Neural progenitor cell (in vitro differentiated cells): Measurements from ENCODE around the gene CLN5. TPM values are rescaled to one million over a fixed set of nuclear protein-coding genes. Genes with fewer than 3 reads are reported as not detected.
A peak's percentile ranks its signal among the peaks of the same experiment; 100 is the strongest.

Source experiments
- DNase-seq: peaks from one replicate; pipeline ENCODE4 v3.0.0-alpha.2; 2016; ENCODE audit warnings: low spot score
- H2AFZ ChIP-seq: fragments of 200-600 bp; sonication (generic); replicated peaks from 2 replicates; pipeline ENCODE4 v1.6.1; 2016; ENCODE audit warnings: antibody characterized with exemption
- H3F3A ChIP-seq: fragments of 200-600 bp; sonication (generic); 2 replicates; pipeline ENCODE4 v1.6.1; 2016; ENCODE audit warnings: antibody characterized with exemption, low read depth
- H3K27ac ChIP-seq: fragments of 200-600 bp; sonication (generic); 2 replicates; pipeline ENCODE4 v1.5.1; 2016; ENCODE audit warnings: mild to moderate bottlenecking
- H3K27me3 ChIP-seq: fragments of 200-600 bp; sonication (generic); 2 replicates; pipeline ENCODE4 v1.6.1; 2016; ENCODE audit warnings: mild to moderate bottlenecking, moderate library complexity
- H3K36me3 ChIP-seq: fragments of 200-600 bp; sonication (generic); 2 replicates; pipeline ENCODE4 v1.5.1; 2016
- H3K4me1 ChIP-seq: fragments of 200-600 bp; sonication (generic); 2 replicates; pipeline ENCODE4 v1.6.1; 2016; ENCODE audit warnings: mixed run types
- H3K4me2 ChIP-seq: fragments of 200-600 bp; sonication (generic); 2 replicates; pipeline ENCODE4 v1.6.1; 2016
- H3K4me3 ChIP-seq: fragments of 200-600 bp; sonication (generic); 2 replicates; pipeline ENCODE4 v1.5.1; 2016
- H3K79me2 ChIP-seq: fragments of 200-600 bp; sonication (generic); 2 replicates; pipeline ENCODE4 v1.6.1; 2016; ENCODE audit warnings: low read depth
- H3K9ac ChIP-seq: fragments of 200-600 bp; sonication (generic); 2 replicates; pipeline ENCODE4 v1.6.1; 2016
- H3K9me3 ChIP-seq: fragments of 200-600 bp; sonication (generic); 2 replicates; pipeline ENCODE4 v1.5.1; 2016; ENCODE audit warnings: low read depth
- H4K20me1 ChIP-seq: fragments of 200-600 bp; sonication (generic); 2 replicates; pipeline ENCODE4 v1.6.1; 2016; ENCODE audit warnings: low read depth
- H3K27ac Mint-ChIP-seq: 3 replicates; pipeline ENCODE4 v1.8.0; 2021; ENCODE audit warnings: mixed read lengths
- H3K27me3 Mint-ChIP-seq: 2 replicates; pipeline ENCODE4 v1.8.0; 2022; ENCODE audit warnings: low read depth, mild to moderate bottlenecking, inconsistent platforms, moderate library complexity, mixed read lengths; ENCODE audit not compliant: insufficient read depth
- H3K36me3 Mint-ChIP-seq: 3 replicates; pipeline ENCODE4 v1.8.0; 2021; ENCODE audit warnings: mixed read lengths
- H3K4me1 Mint-ChIP-seq: 3 replicates; pipeline ENCODE4 v1.8.0; 2021; ENCODE audit warnings: mixed read lengths
- H3K4me3 Mint-ChIP-seq: 3 replicates; pipeline ENCODE4 v1.8.0; 2021; ENCODE audit warnings: mild to moderate bottlenecking, moderate library complexity, mixed read lengths
- H3K9me3 Mint-ChIP-seq: 3 replicates; pipeline ENCODE4 v1.8.0; 2020; ENCODE audit warnings: mixed read lengths
- EZH2 ChIP-seq: fragments of 200-600 bp; sonication (generic); IDR thresholded peaks from 2 replicates; pipeline ENCODE4 v1.6.1; 2017; ENCODE audit warnings: antibody characterized with exemption, mild to moderate bottlenecking, moderate library complexity
- EZH2phosphoT487 ChIP-seq: fragments of 200-600 bp; sonication (generic); IDR thresholded peaks from 2 replicates; pipeline ENCODE4 v1.6.1; 2017; ENCODE audit warnings: antibody characterized with exemption
- total RNA-seq: library from RNA; depleted of rRNA; stranded (reverse); fragments of >200 nt; gene quantifications from 2 replicates; pipeline ENCODE4 v1.2.3, GENCODE V29; 2015; ENCODE audit warnings: low replicate concordance
- TF ChIP-seq, protein P1 (sequence below): fragments of 200-600 bp; sonication (generic); IDR thresholded peaks from 2 replicates; pipeline ENCODE4 v1.5.1; 2017; ENCODE audit warnings: antibody characterized with exemption, mild to moderate bottlenecking

The CLN5 gene
- total RNA-seq, 1 donor from 2014 or later: 28.5 TPM

DNA sequence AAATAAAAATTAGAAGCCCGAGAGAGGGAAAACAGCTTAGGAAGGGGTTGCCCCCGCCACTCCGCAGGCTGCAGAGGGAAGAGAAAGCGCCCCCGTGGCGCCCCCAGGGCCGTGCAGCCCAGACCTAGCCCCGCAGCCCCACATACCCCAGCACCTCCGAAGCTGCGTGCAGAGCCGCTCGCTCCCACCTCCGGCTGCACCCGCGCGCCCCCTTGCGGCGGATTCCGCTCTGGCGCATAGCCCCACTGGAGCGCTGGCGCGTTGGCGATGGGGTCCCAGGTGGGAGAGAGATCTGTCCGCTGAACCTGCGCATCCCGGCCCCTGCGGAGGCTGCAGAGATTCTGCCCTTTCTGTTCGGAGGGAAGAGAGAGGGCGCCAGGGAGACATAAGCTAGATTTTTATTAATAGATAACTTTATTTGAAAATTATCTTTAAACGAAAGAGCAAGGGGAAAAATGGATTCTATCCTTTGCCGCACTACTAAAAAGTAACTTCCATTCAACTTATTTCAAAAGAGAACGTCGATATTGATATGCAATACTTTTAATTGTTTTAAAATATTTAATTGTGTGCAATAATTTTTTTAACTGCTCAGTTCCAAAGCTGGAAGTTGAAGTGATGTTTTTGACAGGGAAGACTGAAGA lies 11.7 kb upstream of the CLN5 start:
- Histone ChIP-seq H4K20me1 (no peaks in the 10 kb centered on the region), H3K36me3 (no peaks in the 10 kb centered on the region), H3K4me3 (no peak overlapping the region), H3K79me2 (no peaks in the 10 kb centered on the region), H2AFZ (peak overlapping the region; percentile 57), H3K9me3 (no peaks in the 10 kb centered on the region), H3K9ac (no peak overlapping the region), H3F3A (no peaks in the 10 kb centered on the region), H3K27ac (no peak overlapping the region), H3K4me2 (peak overlapping the region; percentile 62), H3K4me1 (no peaks in the 10 kb centered on the region), H3K27me3 (peaks cover 26% of the 10 kb centered on the region)
- H3K4me1 Mint-ChIP-seq: no peaks in the 10 kb centered on the region
- peaks cover 2% of the 10 kb centered on the region for H3K27me3 Mint-ChIP-seq
- no peak overlapping the region for H3K27ac Mint-ChIP-seq
- H3K4me3 Mint-ChIP-seq: no peak overlapping the region
- H3K9me3 Mint-ChIP-seq: no peaks in the 10 kb centered on the region
- TF ChIP-seq EZH2 (no peak), EZH2phosphoT487 (no peak)
- TF ChIP-seq, protein P1, sequence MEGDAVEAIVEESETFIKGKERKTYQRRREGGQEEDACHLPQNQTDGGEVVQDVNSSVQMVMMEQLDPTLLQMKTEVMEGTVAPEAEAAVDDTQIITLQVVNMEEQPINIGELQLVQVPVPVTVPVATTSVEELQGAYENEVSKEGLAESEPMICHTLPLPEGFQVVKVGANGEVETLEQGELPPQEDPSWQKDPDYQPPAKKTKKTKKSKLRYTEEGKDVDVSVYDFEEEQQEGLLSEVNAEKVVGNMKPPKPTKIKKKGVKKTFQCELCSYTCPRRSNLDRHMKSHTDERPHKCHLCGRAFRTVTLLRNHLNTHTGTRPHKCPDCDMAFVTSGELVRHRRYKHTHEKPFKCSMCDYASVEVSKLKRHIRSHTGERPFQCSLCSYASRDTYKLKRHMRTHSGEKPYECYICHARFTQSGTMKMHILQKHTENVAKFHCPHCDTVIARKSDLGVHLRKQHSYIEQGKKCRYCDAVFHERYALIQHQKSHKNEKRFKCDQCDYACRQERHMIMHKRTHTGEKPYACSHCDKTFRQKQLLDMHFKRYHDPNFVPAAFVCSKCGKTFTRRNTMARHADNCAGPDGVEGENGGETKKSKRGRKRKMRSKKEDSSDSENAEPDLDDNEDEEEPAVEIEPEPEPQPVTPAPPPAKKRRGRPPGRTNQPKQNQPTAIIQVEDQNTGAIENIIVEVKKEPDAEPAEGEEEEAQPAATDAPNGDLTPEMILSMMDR: no peak
- no peaks in the 10 kb centered on the region for H3K36me3 Mint-ChIP-seq
- DNase-seq: peak; percentile 90

DNA sequence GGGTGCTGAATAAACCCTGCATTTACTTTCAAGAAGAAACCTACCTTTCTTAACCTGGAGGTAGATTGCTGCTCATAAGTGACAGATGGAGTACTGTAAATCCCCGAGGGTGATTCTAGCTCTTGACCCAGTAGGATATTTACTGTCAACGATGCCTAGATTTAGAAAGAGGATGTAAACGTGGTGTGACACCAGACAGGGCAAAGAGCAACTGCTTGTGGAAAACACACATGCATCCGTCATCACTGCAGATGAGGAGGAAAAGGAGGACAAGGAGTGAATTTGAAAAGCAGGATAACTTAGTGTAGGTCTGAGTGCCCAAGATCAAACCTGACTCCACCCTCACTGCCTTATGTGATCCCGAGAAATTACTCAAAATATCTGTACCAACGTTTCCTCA lies 9.8 kb upstream of the CLN5 start:
- Mint-ChIP-seq H3K27me3 (peaks cover 2% of the 10 kb centered on the region), H3K4me3 (no peak overlapping the region), H3K36me3 (no peaks in the 10 kb centered on the region), H3K9me3 (no peaks in the 10 kb centered on the region), H3K27ac (no peak overlapping the region), H3K4me1 (no peaks in the 10 kb centered on the region)
- Histone ChIP-seq H2AFZ (no peak overlapping the region), H3K36me3 (no peaks in the 10 kb centered on the region), H3K9ac (no peak overlapping the region), H3K4me3 (no peak overlapping the region), H3K27ac (no peak overlapping the region), H3F3A (no peaks in the 10 kb centered on the region), H4K20me1 (no peaks in the 10 kb centered on the region), H3K79me2 (no peaks in the 10 kb centered on the region), H3K4me1 (no peaks in the 10 kb centered on the region), H3K27me3 (peaks cover 32% of the 10 kb centered on the region), H3K9me3 (no peaks in the 10 kb centered on the region), H3K4me2 (no peak overlapping the region)
- TF ChIP-seq EZH2 (no peak), EZH2phosphoT487 (no peak)
- TF ChIP-seq, protein P1: no peak
- DNase-seq: no peak

DNA sequence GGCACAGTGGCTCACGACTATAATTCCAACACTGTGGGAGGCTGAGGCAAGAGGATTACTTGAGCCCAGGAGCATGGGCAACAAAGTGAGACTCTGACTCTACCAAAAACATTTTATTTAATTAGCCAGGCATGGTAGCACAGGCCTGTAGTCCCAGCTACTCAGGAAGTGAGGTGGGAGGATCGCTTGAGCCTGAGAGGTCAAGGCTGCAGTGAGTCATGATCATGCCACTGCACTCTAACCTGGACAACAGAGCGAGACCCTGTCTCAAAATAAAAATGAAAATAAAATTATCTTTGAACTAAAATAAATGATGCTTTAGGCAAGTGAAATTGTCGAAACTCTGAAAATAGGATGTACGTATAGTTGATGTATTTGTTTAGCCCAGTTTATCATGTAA lies 8.2 kb upstream of the CLN5 start:
- no peak overlapping the region for H3K4me3 ChIP-seq
- H3K27me3 ChIP-seq: peaks cover 33% of the 10 kb centered on the region
- TF ChIP-seq, protein P1: no peak
- no peak for TF ChIP-seq EZH2
- TF ChIP-seq EZH2phosphoT487: no peak
- peaks cover 2% of the 10 kb centered on the region for H3K27me3 Mint-ChIP-seq
- no peaks in the 10 kb centered on the region for H3F3A ChIP-seq
- no peaks in the 10 kb centered on the region for H3K9me3 ChIP-seq
- no peak overlapping the region for H3K4me2 ChIP-seq
- H3K4me1 ChIP-seq: no peaks in the 10 kb centered on the region
- H3K36me3 Mint-ChIP-seq: no peaks in the 10 kb centered on the region
- H3K27ac Mint-ChIP-seq: no peak overlapping the region
- H3K27ac ChIP-seq: no peak overlapping the region
- H2AFZ ChIP-seq: no peak overlapping the region
- H3K4me1 Mint-ChIP-seq: no peaks in the 10 kb centered on the region
- H3K36me3 ChIP-seq: no peaks in the 10 kb centered on the region
- H3K9me3 Mint-ChIP-seq: no peaks in the 10 kb centered on the region
- H4K20me1 ChIP-seq: no peaks in the 10 kb centered on the region
- no peak for DNase-seq
- H3K9ac ChIP-seq: no peak overlapping the region
- no peaks in the 10 kb centered on the region for H3K79me2 ChIP-seq
- H3K4me3 Mint-ChIP-seq: no peak overlapping the region
